HG03520 (cell line): ENCODE measurements around the gene TMEM221.

Source experiments
- ATAC-seq: cut with Tn5 transposase; IDR thresholded peaks from one replicate; pipeline ENCODE4 v1.9.1; 2021; ENCODE audit warnings: mild to moderate bottlenecking, moderate library complexity; ENCODE audit not compliant: unreplicated experiment

The TMEM221 gene

GRCh38 chr19:17473041-17473440, 24.6 kb upstream of the TMEM221 start:
- no peak for ATAC-seq

GRCh38 chr19:17471410-17472125, 23.1 kb upstream of the TMEM221 start:
- no peak for ATAC-seq

GRCh38 chr19:17470068-17470841, 21.8 kb upstream of the TMEM221 start, which contains the start of gene SLC27A1:
Gene SLC27A1 (plus strand): TSS chr19:17470524. CDS start chr19:17470541, 17 bp downstream.
- ATAC-seq = peak; percentile 48

GRCh38 chr19:17469481-17470067, 21.1 kb upstream of the TMEM221 start:
- ATAC-seq = peak; percentile 53

- ATAC-seq = no peak
Measured at GRCh38 chr19:17469092-17469480, 20.6 kb upstream of the TMEM221 start.

- ATAC-seq = no peak
Measured at GRCh38 chr19:17468302-17469091, 20.0 kb upstream of the TMEM221 start.

GRCh38 chr19:17467471-17468301, 19.2 kb upstream of the TMEM221 start:
- no peak for ATAC-seq

- no peak for ATAC-seq
Measured at GRCh38 chr19:17466487-17466850, 18.0 kb upstream of the TMEM221 start.

- no peak for ATAC-seq
Measured at GRCh38 chr19:17460372-17461230, 12.1 kb upstream of the TMEM221 start, which contains the start of gene NXNL1. Gene NXNL1 (minus strand): TSS chr19:17460926. CDS start chr19:17460869, 57 bp downstream.

- ATAC-seq = no peak
Measured at GRCh38 chr19:17458970-17459369, 10.5 kb upstream of the TMEM221 start.

GRCh38 chr19:17457616-17458015, 9.1 kb upstream of the TMEM221 start:
- ATAC-seq = no peak

GRCh38 chr19:17456127-17456526, 7.7 kb upstream of the TMEM221 start:
- ATAC-seq = no peak

- no peak for ATAC-seq
Measured at GRCh38 chr19:17455308-17456123, 7.0 kb upstream of the TMEM221 start.

GRCh38 chr19:17454576-17455071, 6.2 kb upstream of the TMEM221 start:
- no peak for ATAC-seq

GRCh38 chr19:17451820-17452219, 3.4 kb upstream of the TMEM221 start:
- no peak for ATAC-seq

GRCh38 chr19:17450264-17451075, 2.0 kb upstream of the TMEM221 start:
- no peak for ATAC-seq

GRCh38 chr19:17447704-17448130, 751 bp downstream of the TMEM221 start:
- no peak for ATAC-seq
